Nephron (organoid): ENCODE data around the gene ERGIC3.

ENCODE experiments used
- H3K27ac Mint-ChIP-seq, 3 experiments: 2 replicates each; pipeline ENCODE4 v1.8.0; 2020; ENCODE audit warnings: mixed read lengths in 3 of 3, mild to moderate bottlenecking in 2 of 3, moderate library complexity in 1 of 3
- H3K27me3 Mint-ChIP-seq: 2 replicates; pipeline ENCODE4 v1.8.0; 2021; ENCODE audit warnings: low read depth, mild to moderate bottlenecking, moderate library complexity, mixed read lengths
- H3K36me3 Mint-ChIP-seq: 2 replicates; pipeline ENCODE4 v1.8.0; 2020; ENCODE audit warnings: low read depth, mixed read lengths
- H3K4me1 Mint-ChIP-seq: 2 replicates; pipeline ENCODE4 v1.8.0; 2020; ENCODE audit warnings: mixed read lengths
- H3K4me3 Mint-ChIP-seq, 3 experiments: 2 replicates each; pipeline ENCODE4 v1.8.0; 2020; ENCODE audit warnings: mild to moderate bottlenecking in 3 of 3, mixed read lengths in 3 of 3, moderate library complexity in 2 of 3
- H3K9me3 Mint-ChIP-seq: 2 replicates; pipeline ENCODE4 v1.8.0; 2020; ENCODE audit warnings: mixed read lengths
- CTCF ChIP-seq, 3 experiments: fragments of 200-600 bp; sonication (generic); IDR thresholded peaks; one replicate each; pipeline ENCODE4 v1.5.0; 2021; ENCODE audit warnings: antibody characterized with exemption in 3 of 3; ENCODE audit not compliant: unreplicated experiment in 3 of 3

The ERGIC3 gene

GRCh38 chr20:35586751-35587425 lies 45.0 kb downstream of the ERGIC3 start:
- Mint-ChIP-seq H3K27ac (no peak overlapping the region), H3K36me3 (no peaks in the 10 kb centered on the region), H3K4me1 (no peaks in the 10 kb centered on the region), H3K9me3 (no peaks in the 10 kb centered on the region), H3K4me3 (no peak overlapping the region), H3K27me3 (peaks cover 3% of the 10 kb centered on the region)
- TF ChIP-seq CTCF (IDR thresholded peaks at IDR 0.05; ENCODE audit: unreplicated experiment in 3 of 3), result no peak

- no peak for TF ChIP-seq CTCF (IDR thresholded peaks at IDR 0.05; ENCODE audit: unreplicated experiment in 3 of 3)
- Mint-ChIP-seq H3K27ac (no peak overlapping the region), H3K4me3 (no peak overlapping the region), H3K36me3 (no peaks in the 10 kb centered on the region), H3K9me3 (no peaks in the 10 kb centered on the region), H3K27me3 (peaks cover 4% of the 10 kb centered on the region), H3K4me1 (no peaks in the 10 kb centered on the region)
These were observed 45.6 kb downstream of the ERGIC3 start for GRCh38 chr20:35587436-35587835.

- no peaks in the 10 kb centered on the region for H3K36me3 Mint-ChIP-seq
- TF ChIP-seq CTCF (IDR thresholded peaks at IDR 0.05; ENCODE audit: unreplicated experiment in 3 of 3), result no peak
- no peak overlapping the region for H3K27ac Mint-ChIP-seq
- no peak overlapping the region for H3K4me3 Mint-ChIP-seq
- no peaks in the 10 kb centered on the region for H3K9me3 Mint-ChIP-seq
- no peaks in the 10 kb centered on the region for H3K4me1 Mint-ChIP-seq
- H3K27me3 Mint-ChIP-seq, result peaks cover 4% of the 10 kb centered on the region
These were observed 46.5 kb downstream of the ERGIC3 start for GRCh38 chr20:35588397-35588796.

- H3K36me3 Mint-ChIP-seq, result no peaks in the 10 kb centered on the region
- H3K27me3 Mint-ChIP-seq, result peaks cover 13% of the 10 kb centered on the region
- H3K27ac Mint-ChIP-seq, result no peak overlapping the region
- H3K9me3 Mint-ChIP-seq, result no peaks in the 10 kb centered on the region
- TF ChIP-seq CTCF (IDR thresholded peaks at IDR 0.05; ENCODE audit: unreplicated experiment in 3 of 3), result no peak
- H3K4me3 Mint-ChIP-seq, result no peak overlapping the region
- H3K4me1 Mint-ChIP-seq, result no peaks in the 10 kb centered on the region
These were observed 50.6 kb downstream of the ERGIC3 start for GRCh38 chr20:35592339-35592974.

GRCh38 chr20:35595456-35595855 lies 53.6 kb downstream of the ERGIC3 start:
- Mint-ChIP-seq H3K36me3 (no peaks in the 10 kb centered on the region), H3K27ac (no peak overlapping the region), H3K4me3 (no peak overlapping the region), H3K4me1 (no peaks in the 10 kb centered on the region), H3K27me3 (peaks cover 38% of the 10 kb centered on the region), H3K9me3 (no peaks in the 10 kb centered on the region)
- no peak for TF ChIP-seq CTCF (IDR thresholded peaks at IDR 0.05; ENCODE audit: unreplicated experiment in 3 of 3)

- no peak overlapping the region for H3K4me3 Mint-ChIP-seq
- no peaks in the 10 kb centered on the region for H3K9me3 Mint-ChIP-seq
- peaks cover 42% of the 10 kb centered on the region for H3K27me3 Mint-ChIP-seq
- no peak for TF ChIP-seq CTCF (IDR thresholded peaks at IDR 0.05; ENCODE audit: unreplicated experiment in 3 of 3)
- no peak overlapping the region for H3K27ac Mint-ChIP-seq
- H3K4me1 Mint-ChIP-seq, result no peaks in the 10 kb centered on the region
- no peaks in the 10 kb centered on the region for H3K36me3 Mint-ChIP-seq
These were observed 54.0 kb downstream of the ERGIC3 start for GRCh38 chr20:35595901-35596300.
